ENCODE results near the gene CD8B.
"Not testable (repeated sequence)": the region's sequence is repeated elsewhere in the genome, so short reads cannot be mapped to it uniquely, and the experiment has no call there.

The CD8B gene

DNA sequence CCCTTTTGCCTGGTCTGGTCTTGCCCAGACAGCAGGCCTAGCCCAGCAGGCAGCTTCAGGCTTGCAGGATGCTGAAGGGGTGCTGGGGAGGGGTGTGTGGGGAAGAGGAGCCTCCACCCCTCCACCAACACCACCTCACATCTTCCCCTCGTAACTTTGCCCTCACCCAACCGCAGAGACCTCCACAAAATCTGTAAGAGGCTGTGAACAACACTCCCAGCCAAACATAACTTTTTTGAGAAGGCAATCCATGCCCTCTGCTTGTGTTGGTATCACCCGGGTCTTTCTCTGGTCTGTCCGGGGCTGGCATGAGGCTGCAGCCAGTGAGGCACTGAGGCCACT is 26.2 kb downstream of the CD8B start:
- not testable (repeated sequence) for DNase-seq

DNA sequence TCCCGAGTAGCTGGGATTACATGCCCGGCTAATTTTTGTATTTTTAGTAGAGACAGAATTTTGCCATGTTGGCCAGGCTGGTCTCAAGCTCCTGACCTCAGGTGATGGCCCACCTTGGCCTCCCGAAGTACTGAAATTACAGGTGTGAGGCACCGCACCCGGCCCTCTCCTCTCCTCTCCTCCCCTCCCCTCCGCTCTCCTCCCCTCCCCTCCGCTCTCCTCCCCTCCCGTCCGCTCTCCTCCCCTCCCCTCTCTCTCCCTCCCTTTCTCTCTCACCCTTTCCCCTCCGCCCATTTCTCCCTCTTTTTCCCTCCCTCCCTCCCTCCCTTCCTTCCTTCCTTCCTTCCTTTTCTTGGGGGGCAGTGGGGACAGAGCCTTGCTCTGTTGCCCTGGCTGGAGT is 28.4 kb downstream of the CD8B start:
- no peak for DNase-seq

DNA sequence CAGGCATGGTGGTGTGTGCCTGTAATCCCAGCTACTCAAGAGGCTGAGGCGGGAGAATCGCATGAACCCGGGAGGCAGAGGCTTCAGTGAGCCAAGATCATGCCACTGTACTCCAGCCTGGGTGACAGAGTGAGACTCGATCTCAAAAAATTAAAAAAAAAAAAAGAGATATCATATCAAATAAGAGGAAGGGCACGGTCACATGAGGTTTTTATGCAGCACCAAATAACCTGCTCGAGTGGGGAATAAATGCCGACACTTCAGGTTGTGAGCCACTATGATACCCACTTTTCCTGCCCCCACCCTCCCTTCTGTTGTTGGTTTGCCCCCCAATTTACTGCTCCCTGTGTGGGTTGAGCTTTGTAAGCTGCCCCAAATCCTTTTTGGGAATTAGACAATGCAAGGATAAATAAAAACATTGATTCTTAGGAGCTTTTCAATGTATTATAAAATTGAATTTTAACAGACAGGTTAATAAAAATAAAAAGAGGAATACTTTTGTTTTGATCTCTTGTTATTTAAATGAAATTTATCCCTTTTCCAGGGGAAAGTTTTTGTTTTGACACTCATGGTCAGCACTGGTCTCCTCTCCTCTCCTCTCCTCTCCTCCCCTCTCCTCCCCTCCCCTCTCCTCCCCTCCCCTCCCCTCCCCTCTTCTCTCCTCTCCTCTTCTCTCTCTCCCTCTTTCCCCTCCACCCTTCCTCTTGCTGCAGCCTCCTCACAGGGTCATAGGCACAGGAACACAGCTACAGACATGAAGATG is 29.2 kb downstream of the CD8B start:
- DNase-seq = no peak

DNA sequence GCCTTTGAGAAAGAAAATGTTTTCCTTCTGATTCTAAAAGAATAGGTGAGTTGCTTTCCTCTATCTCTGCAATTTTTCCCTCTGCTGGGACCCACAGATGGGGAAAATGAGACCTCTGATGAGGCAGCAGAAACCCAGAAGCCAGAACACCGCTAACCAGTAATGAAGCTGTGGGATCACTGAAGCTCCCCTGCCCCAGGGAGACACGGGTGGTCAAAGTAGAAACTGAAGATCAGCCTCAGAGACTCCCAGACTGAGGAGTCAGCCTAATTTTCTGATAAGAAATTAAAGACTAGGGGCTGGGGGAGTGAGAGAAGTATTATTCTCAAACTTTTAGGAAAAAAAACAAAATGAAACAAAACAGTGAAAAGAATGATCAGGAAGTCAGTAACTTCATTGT is 30.1 kb downstream of the CD8B start:
- no peak for DNase-seq

DNA sequence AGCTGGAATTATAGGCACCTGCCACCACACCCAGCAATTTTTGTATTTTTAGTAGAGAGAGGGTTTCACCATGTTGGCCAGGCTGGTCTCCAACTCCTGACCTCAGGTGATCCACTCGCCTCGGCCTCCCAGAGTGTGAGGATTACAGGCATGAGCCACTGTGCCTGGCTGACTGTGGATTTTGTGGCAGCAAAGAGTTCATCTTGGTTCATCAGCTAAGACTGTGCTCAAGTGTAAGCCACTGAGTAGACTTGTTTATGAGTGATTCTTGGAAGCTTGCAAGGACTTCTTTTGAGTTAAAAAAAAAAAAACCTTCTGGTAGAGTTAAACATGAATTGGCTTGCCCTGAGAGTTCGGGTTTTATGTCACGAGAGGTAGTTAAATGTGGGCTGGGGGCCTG is 34.7 kb downstream of the CD8B start:
- DNase-seq = no peak

DNA sequence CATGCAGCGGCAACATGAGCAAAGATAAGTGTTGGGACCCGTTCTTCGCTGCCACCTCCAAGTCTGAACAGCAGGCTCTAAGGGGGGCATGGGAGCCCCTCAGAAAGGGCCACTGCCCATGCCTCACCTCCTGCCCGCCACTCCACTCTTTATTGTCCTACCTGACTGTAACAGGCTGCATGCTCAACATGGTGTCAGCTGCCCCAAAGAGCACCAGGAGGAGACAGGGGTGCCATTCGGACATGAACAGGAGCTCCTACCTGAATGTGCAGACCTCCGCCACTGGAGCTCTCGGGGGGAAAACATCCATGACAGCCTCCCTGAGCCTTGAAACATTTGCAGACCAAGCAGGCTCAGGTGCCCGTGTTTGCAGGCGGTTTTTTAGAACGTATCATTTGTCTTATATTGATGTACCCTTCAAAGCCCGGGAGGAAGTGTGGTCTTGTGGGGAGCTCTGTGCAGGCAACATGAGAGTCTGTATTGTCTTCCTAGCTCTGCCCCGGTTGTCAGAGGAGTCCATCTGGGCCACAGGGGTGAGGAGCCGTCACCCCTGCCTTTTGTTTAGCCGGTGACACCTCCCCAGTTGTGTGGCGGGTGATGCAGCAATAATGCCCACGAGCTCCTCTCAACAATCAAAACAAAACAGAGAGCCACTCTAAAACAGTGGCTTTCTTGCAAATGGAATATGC is 35.8 kb downstream of the CD8B start:
- no peak for DNase-seq

DNA sequence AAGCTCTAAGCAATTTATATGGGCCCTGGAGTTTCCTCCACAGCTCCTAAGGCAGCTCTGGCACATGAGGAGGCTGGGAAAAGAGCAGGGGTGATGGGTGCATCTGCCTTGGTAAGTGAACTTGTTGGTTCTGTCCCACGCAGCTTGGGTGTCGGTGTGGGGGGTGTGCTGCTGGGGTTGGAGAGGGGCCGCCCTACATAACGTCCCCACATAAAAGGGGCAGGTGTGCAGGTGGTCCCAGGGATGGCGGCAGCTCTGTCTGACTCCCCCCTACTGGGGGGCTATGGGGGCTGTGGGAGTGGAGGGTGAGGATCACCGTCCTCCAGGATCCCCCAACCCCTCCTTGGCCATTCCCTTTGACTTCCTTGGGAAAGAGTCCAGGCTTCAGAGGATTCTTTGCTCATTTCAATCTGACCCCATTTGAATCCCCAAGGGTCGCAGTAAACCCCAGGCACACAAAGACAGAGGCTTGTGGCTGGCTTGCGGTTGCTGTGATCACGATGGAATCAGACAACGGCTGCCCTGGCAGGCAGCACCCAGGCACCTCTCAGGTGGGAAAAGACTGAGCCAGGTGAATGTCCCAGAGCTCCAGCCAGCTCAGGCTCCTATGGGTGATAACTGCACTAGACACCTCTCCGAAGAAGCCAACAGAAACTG is 36.5 kb downstream of the CD8B start:
- DNase-seq = no peak

DNA sequence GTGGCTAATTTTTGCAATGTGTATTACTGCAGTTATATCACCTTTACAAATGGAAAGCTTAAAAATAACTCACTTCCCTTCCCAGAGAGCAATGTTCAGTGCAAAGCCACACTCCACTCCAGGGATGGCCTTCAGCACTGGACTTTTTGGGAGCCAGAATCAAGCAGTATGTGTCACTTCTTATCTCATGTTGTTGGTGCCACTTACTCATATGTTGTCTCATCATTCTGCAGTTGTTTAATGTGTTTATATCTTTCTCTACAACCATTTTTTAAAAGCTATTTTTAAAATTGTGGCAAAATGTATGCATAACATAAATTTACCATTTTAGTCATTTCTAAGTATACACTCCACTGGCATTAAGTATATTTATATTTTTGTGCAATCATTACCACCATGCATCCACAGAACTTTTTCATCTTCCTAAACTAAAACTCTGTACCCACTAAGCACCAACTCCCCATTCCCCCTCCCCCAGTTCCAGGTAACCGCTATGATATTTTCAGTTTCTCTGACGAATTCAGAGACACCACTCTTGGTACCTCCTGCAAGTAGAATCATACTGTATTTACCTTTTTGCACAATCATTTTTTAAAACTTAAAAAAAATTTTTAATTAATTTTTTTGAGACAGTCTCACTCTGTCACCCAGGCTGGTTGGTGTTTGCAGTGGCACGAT is 38.9 kb downstream of the CD8B start:
- DNase-seq = no peak

DNA sequence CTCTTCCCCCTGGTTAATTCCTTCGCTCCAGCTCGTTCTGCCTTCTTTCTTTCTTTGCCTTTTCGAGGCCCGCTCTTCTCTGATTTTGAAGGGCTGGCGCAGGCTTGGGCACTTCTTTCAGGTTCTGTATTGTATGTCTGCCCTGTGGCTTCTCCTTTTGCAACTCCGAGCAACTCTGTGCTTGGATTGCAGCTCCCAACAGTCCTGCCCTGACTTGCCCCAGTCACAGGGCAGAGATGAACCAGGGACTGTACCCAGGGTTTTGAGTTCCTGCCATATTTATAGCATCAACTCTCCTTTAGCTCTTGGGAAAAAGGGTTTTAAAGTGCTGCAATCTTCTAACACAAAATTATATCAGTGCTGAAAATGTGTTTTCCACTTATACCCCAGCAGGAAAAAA is 39.8 kb downstream of the CD8B start:
- no peak for DNase-seq

DNA sequence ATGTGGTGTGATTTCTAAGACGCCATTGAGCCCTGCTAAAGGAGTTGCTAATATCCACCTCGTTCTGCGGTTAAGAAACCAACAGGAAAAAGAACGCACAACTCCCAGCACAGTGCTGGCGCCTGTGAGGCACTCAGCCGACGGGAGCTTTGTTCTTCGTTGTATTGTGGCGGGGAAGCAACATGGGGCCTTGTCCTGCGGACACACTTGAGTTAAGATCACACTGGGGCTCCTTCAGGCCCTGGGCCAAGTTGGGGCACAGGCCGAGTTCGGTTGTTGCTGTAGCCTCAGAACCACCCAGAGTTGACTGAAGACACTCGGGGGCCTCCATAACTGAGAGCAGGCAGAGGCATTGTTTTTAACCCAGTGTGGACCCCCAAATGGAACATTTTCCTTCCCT is 40.4 kb downstream of the CD8B start:
- no peak for DNase-seq

DNA sequence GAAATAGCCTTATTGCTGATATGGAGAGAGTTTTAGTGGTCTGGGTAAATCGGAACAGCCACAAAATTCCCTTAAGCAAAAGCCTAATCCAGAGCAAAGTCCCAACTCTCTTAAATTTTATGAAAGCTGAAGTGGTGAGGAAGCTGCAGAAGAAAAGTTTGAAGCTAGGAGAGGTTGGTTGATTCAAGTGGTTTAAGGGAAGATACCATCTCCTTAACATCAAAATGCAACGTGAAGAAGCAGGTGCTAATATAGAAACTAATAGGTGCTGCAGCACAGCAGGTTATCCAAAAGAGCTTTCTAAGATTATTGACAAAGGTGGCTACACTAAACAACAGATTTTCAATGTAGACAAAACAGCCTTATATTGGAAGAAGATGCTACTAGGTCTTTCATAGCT is 42.7 kb downstream of the CD8B start:
- DNase-seq = no peak

DNA sequence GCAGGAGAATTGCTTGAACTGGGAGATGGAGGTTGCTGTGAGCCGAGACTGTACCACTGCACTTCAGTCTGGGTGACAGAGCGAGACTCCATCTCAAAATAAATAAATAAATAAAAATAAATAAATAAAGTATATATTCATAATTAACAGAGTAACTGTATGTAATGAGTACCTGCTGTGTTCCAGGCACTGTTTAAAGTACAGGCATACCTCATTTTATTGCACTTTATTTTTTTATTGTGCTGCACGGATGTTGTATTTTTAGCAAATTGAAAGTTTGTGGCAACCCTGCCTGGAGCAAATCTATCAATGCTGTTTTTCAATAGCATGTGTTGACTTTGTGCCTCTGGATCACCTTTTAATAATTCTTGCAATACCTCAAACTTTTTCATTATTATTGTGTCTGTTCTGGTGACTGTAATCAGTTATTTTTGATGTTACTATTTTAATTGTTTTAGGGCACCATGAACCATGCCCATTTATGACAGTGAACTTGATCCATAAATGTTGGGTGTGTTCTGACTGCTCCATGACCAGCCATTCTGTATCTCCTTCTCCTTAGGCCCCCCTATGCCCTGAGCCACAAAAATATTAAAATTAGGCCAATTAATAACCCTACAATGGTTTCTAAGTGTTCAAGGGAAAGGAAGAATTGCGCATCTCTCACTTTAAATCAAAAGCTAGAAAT is 43.4 kb downstream of the CD8B start:
- DNase-seq = no peak

DNA sequence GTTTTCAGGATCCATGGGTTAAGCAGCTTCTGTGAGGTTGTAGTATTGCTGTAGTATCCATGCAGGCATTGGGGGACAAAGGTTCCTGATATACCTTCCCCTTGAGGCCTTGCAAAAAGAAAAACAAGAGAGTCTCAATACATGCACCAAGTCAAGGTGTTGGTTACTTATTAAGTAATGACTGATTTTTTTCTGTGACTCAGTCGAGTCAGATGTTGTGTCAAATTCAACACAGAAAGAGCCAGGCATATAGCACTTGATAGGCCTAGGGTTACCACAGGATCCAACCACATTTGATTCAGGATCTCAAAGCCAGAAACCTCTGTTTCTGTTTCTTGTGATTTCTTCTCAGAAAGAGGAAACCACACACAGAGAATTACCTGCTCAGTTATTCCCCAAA is 46.1 kb downstream of the CD8B start:
- DNase-seq = no peak

DNA sequence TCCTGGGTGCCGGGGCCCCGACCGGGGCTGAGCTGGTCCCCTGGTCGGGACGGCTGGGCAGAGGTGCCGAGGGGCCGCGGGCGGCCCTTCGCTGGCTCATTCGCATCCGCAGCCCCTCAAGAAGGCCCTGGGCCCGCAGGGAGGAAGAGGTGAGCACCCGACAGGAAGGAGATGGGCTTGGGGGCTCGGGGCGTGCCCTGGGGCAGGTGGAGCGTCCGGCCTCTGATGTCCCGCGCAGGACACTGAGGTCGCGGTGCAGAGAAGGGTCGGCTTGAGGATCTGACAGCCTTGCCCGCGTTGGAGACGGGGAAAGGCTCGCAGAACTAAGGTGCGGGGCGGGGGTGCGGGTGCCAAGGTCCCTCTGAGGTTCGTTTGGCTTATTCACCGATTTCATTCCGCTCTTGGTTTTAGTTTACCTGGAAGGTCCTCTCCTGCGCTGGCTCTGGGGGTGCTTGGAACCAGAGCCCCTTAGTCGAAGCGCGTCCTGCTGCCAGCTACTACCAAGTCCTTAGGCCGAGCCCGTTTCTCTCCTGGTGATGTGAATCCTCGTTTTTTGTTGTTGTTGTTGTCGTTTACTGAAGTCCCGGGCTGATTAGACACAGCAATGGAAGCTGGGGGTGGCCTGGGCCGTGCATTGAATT is 52.1 kb downstream of the CD8B start:
- no peak for DNase-seq

DNA sequence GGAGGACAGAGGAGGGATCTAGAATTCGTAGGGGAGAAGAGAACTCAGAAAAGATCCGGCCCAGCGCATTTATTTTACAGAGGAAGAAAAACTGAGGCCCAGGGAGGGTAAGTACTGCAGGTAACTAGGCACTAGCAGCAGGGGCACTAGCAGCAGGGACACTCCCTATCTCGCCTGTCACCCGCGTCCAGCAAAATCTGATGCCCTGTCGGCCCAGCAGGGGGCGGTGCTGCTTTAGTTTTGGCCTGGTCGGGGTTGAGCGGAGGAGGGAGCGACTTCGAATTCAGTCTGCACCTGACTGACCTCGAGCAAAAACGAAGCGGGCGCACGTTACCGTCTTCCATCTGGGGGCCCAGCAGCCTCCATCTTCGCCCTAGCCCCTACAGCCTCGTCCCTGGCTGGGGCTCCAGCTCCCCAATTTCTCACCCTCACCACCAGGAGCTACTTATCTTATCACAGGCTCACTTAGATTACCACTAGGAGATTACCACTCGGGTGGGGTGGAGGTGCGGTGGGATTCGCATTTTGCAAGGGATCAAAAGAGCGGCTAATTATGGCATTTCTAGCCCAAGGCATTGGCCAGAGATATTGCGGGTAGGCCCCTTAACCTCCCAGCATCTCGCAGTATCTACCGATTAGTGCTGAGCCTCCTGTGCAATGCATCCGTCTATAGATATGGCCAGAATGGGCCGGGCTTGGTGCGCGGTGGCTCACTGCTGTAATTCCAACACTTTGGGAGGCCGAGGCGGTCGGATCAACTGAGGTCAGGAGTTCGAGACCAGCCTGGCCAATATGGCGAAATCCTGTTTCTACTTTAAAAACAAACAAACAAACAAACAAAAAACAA is 53.1 kb downstream of the CD8B start:
- DNase-seq = peak; percentile 6 to 79

DNA sequence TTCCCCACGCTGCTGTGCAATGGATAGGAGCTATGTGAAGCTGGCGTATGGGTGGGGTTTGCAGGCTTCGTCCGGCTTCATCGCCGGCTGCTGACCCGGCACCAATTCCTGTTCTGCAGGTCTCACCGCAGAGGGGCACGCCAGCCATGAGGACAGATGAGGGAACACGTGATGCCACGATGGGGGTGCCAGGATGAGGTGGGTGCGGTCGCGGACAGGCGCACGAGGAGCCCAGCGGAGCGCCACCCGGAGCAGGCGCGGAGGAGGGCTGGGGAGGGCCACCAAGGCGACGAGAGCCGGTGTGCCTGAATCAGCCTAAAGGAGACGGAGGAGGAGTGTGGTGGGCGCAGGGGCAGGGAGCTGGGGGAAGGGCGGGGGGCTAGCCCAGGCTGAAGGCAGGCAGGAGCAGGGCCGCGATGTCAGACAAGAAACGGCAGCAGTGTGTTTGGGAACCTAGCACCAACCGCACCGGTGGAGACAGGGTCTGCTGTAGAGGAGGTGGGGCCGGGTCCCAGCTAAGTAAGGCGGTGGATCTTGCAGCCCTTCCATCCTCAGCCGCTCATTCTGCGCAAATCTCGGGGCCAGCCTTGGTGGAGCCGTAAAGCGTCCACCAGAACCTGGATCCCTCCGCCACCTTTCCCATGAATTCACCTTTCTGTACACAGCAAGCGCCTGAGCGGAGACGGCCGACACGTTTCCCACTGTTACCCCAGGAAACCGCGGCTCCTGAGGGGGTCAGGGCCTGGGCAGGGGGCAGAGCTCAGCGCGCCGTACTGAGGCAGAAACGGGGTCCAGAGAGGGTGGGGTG is 54.0 kb downstream of the CD8B start:
- no peak for DNase-seq

DNA sequence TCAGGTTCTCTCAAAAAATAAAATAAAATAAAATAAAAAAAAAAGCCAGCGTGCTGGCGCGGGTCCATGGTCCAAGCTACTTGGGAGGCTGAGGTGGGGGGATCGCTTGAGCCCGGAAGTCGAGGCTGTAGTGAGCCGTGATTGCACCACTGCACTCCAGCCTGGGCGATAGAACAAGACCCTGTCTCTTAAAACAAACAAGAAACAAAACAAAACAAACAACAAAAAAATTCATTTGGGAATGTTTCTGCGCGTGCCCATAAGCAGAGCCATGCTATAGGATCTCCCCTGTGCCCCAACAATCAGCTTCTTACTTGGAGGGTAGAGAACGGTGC is 54.6 kb downstream of the CD8B start:
- DNase-seq = no peak

DNA sequence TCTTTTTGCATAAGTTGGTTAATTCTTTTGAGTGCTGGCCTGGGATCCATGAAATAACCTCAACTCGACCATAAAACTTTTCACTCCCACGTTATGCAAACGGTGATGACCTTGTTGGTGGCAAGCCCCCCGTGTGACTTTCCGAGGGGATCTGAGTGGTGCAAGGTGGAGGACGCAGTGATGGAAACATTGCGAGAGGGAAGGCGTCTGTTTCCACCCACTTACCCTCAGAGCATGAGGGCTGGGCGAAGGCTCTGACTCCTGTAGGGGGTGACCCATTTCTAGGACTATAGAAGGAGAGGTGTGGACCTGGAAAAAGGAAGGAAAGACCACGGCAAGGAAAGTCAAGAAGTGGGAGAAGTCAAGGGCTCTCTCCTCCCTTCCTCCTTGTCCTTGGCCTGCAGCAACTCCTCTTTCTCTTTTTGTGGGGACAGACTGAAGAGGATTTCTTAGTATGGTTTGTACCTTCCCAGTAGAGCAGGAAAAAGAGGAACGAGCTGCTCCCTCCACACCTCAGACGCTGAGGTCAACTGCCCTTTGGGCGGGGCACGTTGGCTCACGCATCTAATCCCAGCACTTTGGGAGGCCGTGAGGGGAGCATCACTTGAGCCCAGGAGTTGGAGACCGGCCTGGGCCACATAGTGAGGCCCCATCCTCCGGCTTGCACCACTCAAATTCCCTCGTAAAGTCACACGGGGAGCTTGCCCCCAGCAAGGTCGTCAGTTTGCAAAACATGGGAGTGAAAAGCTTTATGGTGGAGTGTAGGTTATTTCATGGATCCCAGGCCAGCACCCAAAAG is 55.4 kb downstream of the CD8B start:
- no peak for DNase-seq

DNA sequence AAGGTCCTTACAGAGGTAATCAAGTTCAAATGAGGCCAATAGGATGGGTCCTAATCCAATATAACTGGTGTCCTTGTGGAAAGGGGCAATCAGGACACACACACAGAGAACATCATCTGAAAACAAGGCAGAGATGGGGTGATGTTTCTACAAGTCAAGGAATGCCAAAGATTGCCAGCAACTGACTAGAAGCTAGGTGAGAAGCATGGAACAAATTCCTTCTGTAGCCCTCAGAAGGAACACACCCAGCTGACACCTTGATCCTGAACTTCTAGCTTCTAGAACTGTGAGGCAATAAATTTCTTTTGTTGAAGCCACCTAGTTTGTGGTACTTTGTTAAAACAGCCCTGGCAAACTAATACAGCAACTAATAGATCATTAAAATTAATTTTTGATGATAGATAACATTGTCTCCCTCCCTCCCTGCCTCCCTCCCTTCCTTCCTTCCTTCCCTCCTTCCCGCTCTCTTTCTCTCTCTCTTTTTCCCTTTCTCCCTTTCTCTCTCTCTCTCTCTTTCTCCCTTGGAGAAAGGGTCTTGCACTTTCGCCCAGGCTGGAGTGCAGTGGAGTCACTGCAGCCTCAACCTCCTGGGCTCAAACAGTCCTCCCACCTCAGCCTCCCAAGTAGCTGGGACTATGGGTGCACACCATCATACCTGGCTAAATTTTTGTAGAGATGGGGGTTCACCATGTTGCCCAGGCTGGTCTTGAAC is 60.7 kb downstream of the CD8B start:
- no peak for DNase-seq
